GM12801 (cell line): Measurements from ENCODE around the gene CD300LF.

ENCODE experiments used
- CTCF ChIP-seq: IDR thresholded peaks from one replicate; pipeline ENCODE4 v1.5.1; 2011; ENCODE audit warnings: control low read depth; ENCODE audit not compliant: insufficient read length; ENCODE audit errors: extremely low read depth

The CD300LF gene

GRCh38 chr17:74750327-74751069 is 37.8 kb upstream of the CD300LF start:
- TF ChIP-seq CTCF = no peak

DNA sequence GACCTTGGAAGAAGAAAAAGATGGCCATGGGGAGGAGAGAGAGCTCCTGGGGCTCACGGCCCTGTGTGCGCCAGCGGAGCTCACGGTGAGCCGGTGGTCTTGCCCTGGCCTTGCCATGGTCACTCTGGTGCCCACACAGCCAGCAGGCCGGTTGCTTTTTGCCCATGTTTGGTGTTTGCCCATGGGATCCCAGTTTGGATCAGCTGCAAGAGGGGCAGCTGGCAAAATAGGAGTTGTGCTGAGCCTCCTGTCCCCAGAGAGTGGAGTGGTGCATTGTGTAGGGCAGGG is 37.3 kb upstream of the CD300LF start:
- TF ChIP-seq CTCF = no peak

DNA sequence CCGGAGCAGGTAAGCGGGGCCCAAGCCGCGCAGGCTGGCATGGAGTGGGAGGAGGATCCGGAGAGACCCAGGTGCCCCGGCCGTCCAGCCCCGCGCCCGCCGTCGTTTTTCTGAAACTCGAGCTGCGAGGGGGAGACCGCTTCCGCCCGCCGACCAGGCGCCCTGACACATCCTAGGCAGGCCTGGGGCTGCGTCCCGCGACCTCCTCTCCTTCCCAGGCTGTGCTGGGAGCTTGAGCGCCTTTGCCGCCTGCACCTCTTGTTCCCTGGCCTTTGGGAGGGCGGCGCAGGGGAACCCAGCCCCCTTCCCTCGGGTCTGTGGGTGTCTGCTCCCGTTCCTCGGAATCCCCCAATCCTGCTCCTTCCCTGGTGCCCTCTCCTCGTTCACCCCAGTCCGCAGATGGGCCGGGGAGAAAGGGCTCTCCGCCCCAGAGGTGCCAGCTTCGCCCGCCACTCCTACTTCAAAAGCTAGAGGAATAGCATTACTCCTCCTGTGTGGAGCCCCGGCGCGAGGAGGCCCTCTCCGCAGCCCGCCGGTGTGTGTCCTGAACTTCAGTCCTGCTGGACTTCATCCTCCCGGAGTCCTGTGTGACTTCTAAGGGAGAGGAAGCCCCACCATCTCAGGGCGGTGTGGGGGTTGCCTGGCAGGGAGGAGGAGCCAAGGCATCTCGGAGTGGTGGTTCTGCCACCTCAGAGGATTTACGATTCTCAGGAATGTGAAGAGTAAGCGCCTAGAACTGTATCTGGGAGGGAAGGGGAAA is 36.7 kb upstream of the CD300LF start:
- TF ChIP-seq CTCF = no peak

DNA sequence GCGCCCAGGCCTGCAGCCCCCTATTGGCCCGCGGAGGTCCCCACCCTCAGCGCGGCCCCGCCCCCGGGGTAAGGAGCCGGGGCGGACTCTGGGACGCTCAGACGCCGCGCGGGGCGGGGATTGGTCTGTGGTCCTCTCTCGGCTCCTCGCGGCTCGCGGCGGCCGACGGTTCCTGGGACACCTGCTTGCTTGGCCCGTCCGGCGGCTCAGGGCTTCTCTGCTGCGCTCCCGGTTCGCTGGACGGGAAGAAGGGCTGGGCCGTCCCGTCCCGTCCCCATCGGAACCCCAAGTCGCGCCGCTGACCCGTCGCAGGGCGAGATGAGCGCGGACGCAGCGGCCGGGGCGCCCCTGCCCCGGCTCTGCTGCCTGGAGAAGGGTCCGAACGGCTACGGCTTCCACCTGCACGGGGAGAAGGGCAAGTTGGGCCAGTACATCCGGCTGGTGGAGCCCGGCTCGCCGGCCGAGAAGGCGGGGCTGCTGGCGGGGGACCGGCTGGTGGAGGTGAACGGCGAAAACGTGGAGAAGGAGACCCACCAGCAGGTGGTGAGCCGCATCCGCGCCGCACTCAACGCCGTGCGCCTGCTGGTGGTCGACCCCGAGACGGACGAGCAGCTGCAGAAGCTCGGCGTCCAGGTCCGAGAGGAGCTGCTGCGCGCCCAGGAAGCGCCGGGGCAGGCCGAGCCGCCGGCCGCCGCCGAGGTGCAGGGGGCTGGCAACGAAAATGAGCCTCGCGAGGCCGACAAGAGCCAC is 36.0 kb upstream of the CD300LF start, which contains the start of gene NHERF1:
Gene NHERF1 (plus strand): TSS at position 100 of the 750 bp plus-strand sequence. CDS start 219 bp downstream, at position 319.
- TF ChIP-seq CTCF = no peak

- no peak for TF ChIP-seq CTCF
Observed at GRCh38 chr17:74748279-74748528, 35.5 kb upstream of the CD300LF start.

GRCh38 chr17:74746922-74747321 is 34.2 kb upstream of the CD300LF start:
- no peak for TF ChIP-seq CTCF

GRCh38 chr17:74746376-74746775 is 33.7 kb upstream of the CD300LF start:
- TF ChIP-seq CTCF = no peak
